ENCODE measurements around the gene PROCR.

PROCR gene

DNA sequence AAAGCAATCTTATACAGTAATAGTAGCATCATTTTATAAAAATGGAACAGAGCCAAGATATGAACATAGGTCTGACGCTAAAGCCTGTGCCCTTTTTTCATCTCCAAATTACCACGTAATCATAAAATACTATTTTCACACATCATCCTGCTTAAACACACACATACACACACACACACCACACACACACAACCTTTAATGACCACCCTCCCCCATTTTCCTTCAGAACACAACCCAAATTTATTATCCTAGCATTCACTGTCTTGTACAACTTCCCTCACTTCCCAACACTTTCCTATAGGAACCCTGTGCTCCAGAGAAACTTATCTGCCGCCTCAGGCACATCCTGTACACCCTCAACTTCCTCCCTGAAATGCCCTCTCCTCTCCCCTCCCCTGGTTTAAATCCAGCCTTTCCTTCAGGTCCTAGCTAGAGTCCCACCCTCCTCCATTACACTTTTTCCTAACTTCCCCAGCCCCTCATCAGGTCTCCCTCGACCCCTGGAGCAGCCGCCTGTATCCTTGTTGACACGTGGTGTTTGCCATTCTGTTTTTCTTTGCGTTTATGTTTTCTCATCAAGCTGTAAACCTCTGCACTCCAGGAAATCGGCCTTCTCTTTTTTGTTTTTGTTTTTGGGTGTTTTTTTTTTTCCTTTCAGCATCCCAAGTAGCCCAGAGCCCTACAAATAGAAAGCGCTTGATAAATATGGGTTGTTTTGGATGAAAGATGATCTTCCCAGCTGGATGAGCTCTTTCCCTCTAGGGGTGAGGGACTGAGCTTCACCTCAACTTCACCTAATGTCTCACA is 53.6 kb downstream of the PROCR start:
- Histone ChIP-seq H3K4me1 (ENCODE audit: low read length) (no peaks in the 10 kb centered on the region), H3K4me2 (ENCODE audit: low read depth, low read length) (no peak overlapping the region), H3K4me3 (ENCODE audit: low read length) (no peak overlapping the region), H3K79me2 (ENCODE audit: low read length) (no peaks in the 10 kb centered on the region), H3K36me3 (replicated peaks; ENCODE audit: insufficient read depth, low read length) (no peaks in the 10 kb centered on the region), H3K27ac (ENCODE audit: low read length) (no peak overlapping the region), H3F3A (ENCODE audit: insufficient read depth, low read length) (no peaks in the 10 kb centered on the region), H3K27me3 (replicated peaks; ENCODE audit: insufficient read depth, low read length) (no peaks in the 10 kb centered on the region; the same call in 1 of the 2 replicates), H3K9me3 (replicated peaks; ENCODE audit: insufficient read depth, low read length) (no peaks in the 10 kb centered on the region), H2AFZ (ENCODE audit: low read length) (no peak overlapping the region), H3K9me2 (replicated peaks; ENCODE audit: insufficient read depth, low read length) (no peaks in the 10 kb centered on the region), H4K20me1 (ENCODE audit: insufficient read depth, low read length) (no peaks in the 10 kb centered on the region), H3K9ac (ENCODE audit: low read length) (no peak overlapping the region)
- DNase-seq = no peak
- TF ChIP-seq, protein P1, sequence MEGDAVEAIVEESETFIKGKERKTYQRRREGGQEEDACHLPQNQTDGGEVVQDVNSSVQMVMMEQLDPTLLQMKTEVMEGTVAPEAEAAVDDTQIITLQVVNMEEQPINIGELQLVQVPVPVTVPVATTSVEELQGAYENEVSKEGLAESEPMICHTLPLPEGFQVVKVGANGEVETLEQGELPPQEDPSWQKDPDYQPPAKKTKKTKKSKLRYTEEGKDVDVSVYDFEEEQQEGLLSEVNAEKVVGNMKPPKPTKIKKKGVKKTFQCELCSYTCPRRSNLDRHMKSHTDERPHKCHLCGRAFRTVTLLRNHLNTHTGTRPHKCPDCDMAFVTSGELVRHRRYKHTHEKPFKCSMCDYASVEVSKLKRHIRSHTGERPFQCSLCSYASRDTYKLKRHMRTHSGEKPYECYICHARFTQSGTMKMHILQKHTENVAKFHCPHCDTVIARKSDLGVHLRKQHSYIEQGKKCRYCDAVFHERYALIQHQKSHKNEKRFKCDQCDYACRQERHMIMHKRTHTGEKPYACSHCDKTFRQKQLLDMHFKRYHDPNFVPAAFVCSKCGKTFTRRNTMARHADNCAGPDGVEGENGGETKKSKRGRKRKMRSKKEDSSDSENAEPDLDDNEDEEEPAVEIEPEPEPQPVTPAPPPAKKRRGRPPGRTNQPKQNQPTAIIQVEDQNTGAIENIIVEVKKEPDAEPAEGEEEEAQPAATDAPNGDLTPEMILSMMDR (IDR thresholded peaks at IDR 0.05; ENCODE audit: low read length) = no peak
- TF ChIP-seq EZH2phosphoT487 (IDR thresholded peaks at IDR 0.05; ENCODE audit: low read length) = no peak
- no peak for TF ChIP-seq EZH2 (optimal IDR thresholded peaks at IDR 0.05; ENCODE audit: low read depth, low read length)

DNA sequence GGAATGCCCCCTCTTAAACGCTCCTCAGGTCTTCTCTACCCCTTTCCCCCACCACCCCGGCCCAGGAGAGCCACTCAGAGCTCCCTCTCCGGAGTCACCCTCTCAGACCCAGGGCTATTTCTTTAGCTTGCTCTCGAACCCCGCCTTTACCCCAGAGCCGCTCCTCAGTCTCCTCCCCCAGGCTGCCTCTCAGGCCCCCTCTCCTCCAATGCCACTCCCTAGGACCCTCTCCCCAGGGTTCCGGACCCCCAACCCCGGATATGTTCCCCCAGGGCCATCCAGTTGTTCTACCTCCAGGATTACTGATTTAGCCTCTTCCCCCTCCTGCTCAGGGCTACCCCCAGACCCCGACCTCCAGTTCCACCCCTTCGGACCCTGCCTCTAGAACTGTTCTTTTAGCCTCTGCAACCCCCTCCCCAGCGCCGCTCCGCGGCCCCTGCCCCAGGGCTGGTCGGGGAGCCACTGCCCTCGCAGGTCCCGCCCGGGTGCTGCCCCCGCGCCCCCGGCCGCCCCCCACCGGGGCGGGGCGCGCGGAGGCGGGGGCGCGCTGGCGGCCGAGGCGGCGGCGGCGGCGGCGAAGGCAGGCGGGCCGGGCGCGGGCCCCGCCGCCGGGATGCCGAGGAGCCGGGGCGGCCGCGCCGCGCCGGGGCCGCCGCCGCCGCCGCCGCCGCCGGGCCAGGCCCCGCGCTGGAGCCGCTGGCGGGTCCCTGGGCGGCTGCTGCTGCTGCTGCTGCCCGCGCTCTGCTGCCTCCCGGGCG is 54.4 kb downstream of the PROCR start, which contains the start of gene MMP24:
MMP24 (plus strand) TSS at position 565 of the 758 bp plus-strand sequence; CDS start at position 614, 49 bp downstream.
- no peak within 1 kb of the TSS for H2AFZ ChIP-seq (ENCODE audit: low read length)
- no peak for DNase-seq

More for the DNA sequence above, 54.4 kb downstream of the PROCR start, which contains the start of gene MMP24:
- TF ChIP-seq EZH2 (optimal IDR thresholded peaks at IDR 0.05; ENCODE audit: low read depth, low read length) (no peak), EZH2phosphoT487 (IDR thresholded peaks at IDR 0.05; ENCODE audit: low read length) (no peak)
- TF ChIP-seq, protein P1 (IDR thresholded peaks at IDR 0.05; ENCODE audit: low read length) = no peak
- H3K27ac ChIP-seq (ENCODE audit: low read length) = no peak within 1 kb of the TSS
- H4K20me1 ChIP-seq (ENCODE audit: insufficient read depth, low read length) = no peaks in the 10 kb centered on the region
- no peaks in the 10 kb centered on the region for H3K79me2 ChIP-seq (ENCODE audit: low read length)
- H3K27me3 ChIP-seq (replicated peaks; ENCODE audit: insufficient read depth, low read length) = no peaks in the 10 kb centered on the region; the same call in 1 of the 2 replicates
- H3K36me3 ChIP-seq (replicated peaks; ENCODE audit: insufficient read depth, low read length) = no peaks in the 10 kb centered on the region
- H3K4me2 ChIP-seq (ENCODE audit: low read depth, low read length) = no peak within 1 kb of the TSS
- no peaks in the 10 kb centered on the region for H3K4me1 ChIP-seq (ENCODE audit: low read length)
- H3K9me3 ChIP-seq (replicated peaks; ENCODE audit: insufficient read depth, low read length) = no peaks in the 10 kb centered on the region
- no peak within 1 kb of the TSS for H3K4me3 ChIP-seq (ENCODE audit: low read length)
- no peak within 1 kb of the TSS for H3K9ac ChIP-seq (ENCODE audit: low read length)
- H3F3A ChIP-seq (ENCODE audit: insufficient read depth, low read length) = no peaks in the 10 kb centered on the region
- H3K9me2 ChIP-seq (replicated peaks; ENCODE audit: insufficient read depth, low read length) = no peaks in the 10 kb centered on the region

All from MM.1S (cell line).